Activated naive CD4-positive, alpha-beta T cell treated with anti-CD3 and anti-CD28 coated beads, Interleukin-2, amount 50 U/mL, for 72 hours (primary cell): ENCODE data around the gene SYNJ2. TPM values are rescaled to one million over a fixed set of nuclear protein-coding genes. Genes with fewer than 3 reads are reported as not detected.

Source experiments
- ATAC-seq, 2 donors: fragments of 150-1000 bp; cut with Tn5 transposase; 2 replicates each; pipeline ENCODE4 v1.10.0; 2021; ENCODE audit warnings: mild to moderate bottlenecking in 2 of 2, moderate library complexity in 2 of 2
- DNase-seq, 2 donors: peaks; one replicate each; pipeline ENCODE4 v3.0.0; 2021 to 2022; ENCODE audit warnings: low spot score in 2 of 2
- H3K27ac Mint-ChIP-seq, 2 donors: one replicate each; pipeline ENCODE4 v1.8.0; 2022; ENCODE audit warnings: mild to moderate bottlenecking in 2 of 2, mixed read lengths in 2 of 2
- H3K36me3 Mint-ChIP-seq, 2 donors: one replicate each; pipeline ENCODE4 v1.8.0; 2022; ENCODE audit warnings: mixed read lengths in 2 of 2
- H3K9me3 Mint-ChIP-seq, 2 donors: one replicate each; pipeline ENCODE4 v1.8.0; 2022; ENCODE audit warnings: mixed read lengths in 2 of 2
- total RNA-seq, 2 donors: library from RNA; stranded (reverse); gene quantifications; one replicate each; pipeline ENCODE4 v1.2.3, GENCODE V29; 2022

The SYNJ2 gene
- total RNA-seq, 2 donors from 2014 or later = 31.6 to 51.7 TPM

- Mint-ChIP-seq H3K27ac (peak overlapping the region; percentile 88 to 96), H3K9me3 (no peaks in the 10 kb centered on the region), H3K36me3 (peaks cover 23 to 47% of the 10 kb centered on the region in 2 donors)
- ATAC-seq (peak; percentile 39 to 54), DNase-seq (no peak)
Measured at GRCh38 chr6:158046201-158047126, 64.8 kb downstream of the SYNJ2 start.

- Mint-ChIP-seq H3K36me3 (peaks cover 23 to 47% of the 10 kb centered on the region in 2 donors), H3K27ac (peak overlapping the region; percentile 88 to 96), H3K9me3 (no peaks in the 10 kb centered on the region)
- peak; percentile 92 to 95 for ATAC-seq
- DNase-seq = peak; percentile 65 to 80
Measured at GRCh38 chr6:158047127-158047518, 65.5 kb downstream of the SYNJ2 start.

- no peak for DNase-seq
- no peak for ATAC-seq
- Mint-ChIP-seq H3K27ac (peak overlapping the region; percentile 88 to 96), H3K9me3 (no peaks in the 10 kb centered on the region), H3K36me3 (peaks cover 23 to 47% of the 10 kb centered on the region in 2 donors)
Measured at GRCh38 chr6:158047563-158048323, 66.1 kb downstream of the SYNJ2 start.

- peaks cover 0 to 1% of the 10 kb centered on the region in 2 donors for H3K9me3 Mint-ChIP-seq
- peaks cover 30 to 46% of the 10 kb centered on the region in 2 donors for H3K36me3 Mint-ChIP-seq
- ATAC-seq (no peak), DNase-seq (no peak)
- no peak overlapping the region for H3K27ac Mint-ChIP-seq
Measured at GRCh38 chr6:158048589-158048988, 66.9 kb downstream of the SYNJ2 start.

GRCh38 chr6:158049055-158050028, 67.7 kb downstream of the SYNJ2 start:
- ATAC-seq (no peak), DNase-seq (no peak)
- H3K9me3 Mint-ChIP-seq = peaks cover 0 to 8% of the 10 kb centered on the region in 2 donors
- peaks cover 25 to 39% of the 10 kb centered on the region in 2 donors for H3K36me3 Mint-ChIP-seq
- no peak overlapping the region for H3K27ac Mint-ChIP-seq

- peaks cover 0 to 8% of the 10 kb centered on the region in 2 donors for H3K9me3 Mint-ChIP-seq
- peaks cover 28 to 31% of the 10 kb centered on the region in 2 donors for H3K36me3 Mint-ChIP-seq
- no peak for DNase-seq
- no peak overlapping the region for H3K27ac Mint-ChIP-seq
- no peak for ATAC-seq
Measured at GRCh38 chr6:158050107-158050735, 68.6 kb downstream of the SYNJ2 start.

GRCh38 chr6:158050955-158051354, 69.3 kb downstream of the SYNJ2 start:
- peaks cover 0 to 8% of the 10 kb centered on the region in 2 donors for H3K9me3 Mint-ChIP-seq
- H3K27ac Mint-ChIP-seq = no peak overlapping the region
- ATAC-seq (no peak), DNase-seq (no peak)
- H3K36me3 Mint-ChIP-seq = peaks cover 21 to 23% of the 10 kb centered on the region in 2 donors

- H3K9me3 Mint-ChIP-seq = peaks cover 0 to 8% of the 10 kb centered on the region in 2 donors
- ATAC-seq (no peak), DNase-seq (no peak)
- H3K36me3 Mint-ChIP-seq = peaks cover 13 to 19% of the 10 kb centered on the region in 2 donors
- no peak overlapping the region for H3K27ac Mint-ChIP-seq
Measured at GRCh38 chr6:158051968-158052367, 70.3 kb downstream of the SYNJ2 start.

- Mint-ChIP-seq H3K36me3 (peaks cover 6 to 19% of the 10 kb centered on the region in 2 donors), H3K27ac (no peak overlapping the region), H3K9me3 (peaks cover 0 to 8% of the 10 kb centered on the region in 2 donors)
- no peak for ATAC-seq
- no peak for DNase-seq
Measured at GRCh38 chr6:158053377-158054313, 72.0 kb downstream of the SYNJ2 start.

GRCh38 chr6:158056355-158056754, 74.7 kb downstream of the SYNJ2 start:
- DNase-seq (peak in 1 of 2 donors; percentile 48), ATAC-seq (no peak)
- peaks cover 0 to 8% of the 10 kb centered on the region in 2 donors for H3K9me3 Mint-ChIP-seq
- peak overlapping the region in 1 of 2 donors; percentile 74 for H3K27ac Mint-ChIP-seq
- H3K36me3 Mint-ChIP-seq = peaks cover 0 to 12% of the 10 kb centered on the region in 2 donors

GRCh38 chr6:158056804-158057203, 75.1 kb downstream of the SYNJ2 start:
- peaks cover 0 to 12% of the 10 kb centered on the region in 2 donors for H3K36me3 Mint-ChIP-seq
- peak overlapping the region; percentile 48 to 74 for H3K27ac Mint-ChIP-seq
- ATAC-seq = no peak
- H3K9me3 Mint-ChIP-seq = peaks cover 0 to 8% of the 10 kb centered on the region in 2 donors
- DNase-seq = peak in 1 of 2 donors; percentile 41

GRCh38 chr6:158057213-158057987, 75.7 kb downstream of the SYNJ2 start:
- Mint-ChIP-seq H3K9me3 (peaks cover 0 to 8% of the 10 kb centered on the region in 2 donors), H3K36me3 (peaks cover 0 to 12% of the 10 kb centered on the region in 2 donors), H3K27ac (peak overlapping the region; percentile 48 to 74)
- ATAC-seq (peak; percentile 96), DNase-seq (peak; percentile 67 to 81)

GRCh38 chr6:158058171-158058651, 76.5 kb downstream of the SYNJ2 start:
- ATAC-seq (peak in 1 of 2 donors; percentile 22), DNase-seq (no peak)
- peaks cover 0 to 8% of the 10 kb centered on the region in 2 donors for H3K9me3 Mint-ChIP-seq
- peaks cover 0 to 9% of the 10 kb centered on the region in 2 donors for H3K36me3 Mint-ChIP-seq
- H3K27ac Mint-ChIP-seq = peak overlapping the region; percentile 48 to 74

GRCh38 chr6:158059108-158059507, 77.4 kb downstream of the SYNJ2 start:
- H3K9me3 Mint-ChIP-seq = peaks cover 0 to 1% of the 10 kb centered on the region in 2 donors
- DNase-seq (no peak), ATAC-seq (no peak)
- peaks cover 0 to 5% of the 10 kb centered on the region in 2 donors for H3K36me3 Mint-ChIP-seq
- H3K27ac Mint-ChIP-seq = no peak overlapping the region
